Keratinocyte (primary cell): ENCODE data around the gene DOK5.

ENCODE experiments used
- CTCF ChIP-seq, 3 experiments: IDR thresholded peaks in 1 of 3; conservative IDR thresholded peaks in 1 of 3; optimal IDR thresholded peaks in 1 of 3; 2 replicates in 2 of 3; 3 replicates in 1 of 3; pipeline versions ENCODE3 to v1.5.1; 2011; ENCODE audit warnings: low read length in 3 of 3, mild to moderate bottlenecking in 3 of 3, moderate library complexity in 2 of 3, control low read depth in 1 of 3, inconsistent platforms in 1 of 3; ENCODE audit not compliant: insufficient read depth in 2 of 3; ENCODE audit errors: extremely low read depth in 1 of 3
- EZH2 ChIP-seq: IDR thresholded peaks from one replicate; pipeline ENCODE4 v1.6.1; 2012; ENCODE audit warnings: inconsistent platforms, mild to moderate bottlenecking, low read length, moderate library complexity

- TF ChIP-seq CTCF (optimal IDR thresholded peaks at IDR 0.05 in 1 of 3, IDR thresholded peaks at IDR 0.05 in 1 of 3, conservative IDR thresholded peaks at IDR 0.05 in 1 of 3; ENCODE audit: extremely low read depth in 1 of 3, insufficient read depth in 2 of 3, low read length in 3 of 3) (no peak), EZH2 (no peak)
Observed at GRCh38 chr20:54622333-54623295, 147.2 kb downstream of the DOK5 start.
